ENCODE data around the gene DNASE1. TPM values are rescaled to one million over a fixed set of nuclear protein-coding genes. Genes with fewer than 3 reads are reported as not detected.
"Not testable (repeated sequence)": the region's sequence is repeated elsewhere in the genome, so short reads cannot be mapped to it uniquely, and the experiment has no call there.

The DNASE1 gene
- 10 to 100 TPM; 13.5 to 13.8 TPM for total RNA-seq

GRCh38 chr16:3654249-3654991, at the start of gene DNASE1:
TSS of gene DNASE1 (plus strand) at chr16:3654691. CDS start at chr16:3655374, 683 bp downstream.
- peak; percentile 74 for DNase-seq
- CTCF ChIA-PET, result interaction anchor here (0.6 to 1.5 kb wide), 6 partner anchors 11 to 126 kb away, joined by 3 to 4 read pairs (median 3); no protein-coding TSS in a partner anchor
- no peaks in the 10 kb centered on the region for H3K27me3 Mint-ChIP-seq (ENCODE audit: low read depth)
- H3K27ac Mint-ChIP-seq, result no peak within 1 kb of the TSS
- no peak within 1 kb of the TSS for H3K4me3 Mint-ChIP-seq
- H3K36me3 Mint-ChIP-seq (ENCODE audit: low read depth), result peaks cover 22% of the 10 kb centered on the region
- H3K4me1 Mint-ChIP-seq (ENCODE audit: low read depth), result peaks cover 4% of the 10 kb centered on the region
- H3K9me3 Mint-ChIP-seq, result no peaks in the 10 kb centered on the region
- intact Hi-C loops (cut with micrococcal nuclease), result no loop called here

- intact Hi-C loops (cut with micrococcal nuclease), result no loop called here
- Mint-ChIP-seq H3K4me3 (no peak overlapping the region), H3K9me3 (no peaks in the 10 kb centered on the region), H3K36me3 (ENCODE audit: low read depth) (peaks cover 30% of the 10 kb centered on the region), H3K27me3 (ENCODE audit: low read depth) (no peaks in the 10 kb centered on the region), H3K27ac (no peak overlapping the region), H3K4me1 (ENCODE audit: low read depth) (peaks cover 12% of the 10 kb centered on the region)
- DNase-seq, result no peak
- CTCF ChIA-PET, result no interaction called here
Observed at GRCh38 chr16:3606441-3606840, 48.0 kb upstream of the DNASE1 start.

- CTCF ChIA-PET, result no interaction called here
- peaks cover 16% of the 10 kb centered on the region for H3K4me1 Mint-ChIP-seq (ENCODE audit: low read depth)
Observed at GRCh38 chr16:3607161-3607560, 47.3 kb upstream of the DNASE1 start.

GRCh38 chr16:3607634-3608033, 46.9 kb upstream of the DNASE1 start:
- Mint-ChIP-seq H3K4me3 (no peak overlapping the region), H3K27me3 (ENCODE audit: low read depth) (no peaks in the 10 kb centered on the region), H3K27ac (no peak overlapping the region), H3K36me3 (ENCODE audit: low read depth) (peaks cover 25% of the 10 kb centered on the region), H3K9me3 (no peaks in the 10 kb centered on the region), H3K4me1 (ENCODE audit: low read depth) (peaks cover 17% of the 10 kb centered on the region)
- intact Hi-C loops (cut with micrococcal nuclease), result no loop called here
- no peak for DNase-seq
- CTCF ChIA-PET, result no interaction called here

More at GRCh38 chr16:3607161-3607560, 47.3 kb upstream of the DNASE1 start:
- Mint-ChIP-seq H3K27ac (no peak overlapping the region), H3K27me3 (ENCODE audit: low read depth) (no peaks in the 10 kb centered on the region), H3K9me3 (no peaks in the 10 kb centered on the region), H3K36me3 (ENCODE audit: low read depth) (peaks cover 28% of the 10 kb centered on the region), H3K4me3 (no peak overlapping the region)
- DNase-seq, result no peak
- intact Hi-C loops (cut with micrococcal nuclease), result no loop called here

- intact Hi-C loops (cut with micrococcal nuclease), result no loop called here
- CTCF ChIA-PET, result no interaction called here
- no peaks in the 10 kb centered on the region for H3K9me3 Mint-ChIP-seq
- peaks cover 22% of the 10 kb centered on the region for H3K4me1 Mint-ChIP-seq (ENCODE audit: low read depth)
- DNase-seq, result no peak
- no peak overlapping the region for H3K4me3 Mint-ChIP-seq
- no peaks in the 10 kb centered on the region for H3K27me3 Mint-ChIP-seq (ENCODE audit: low read depth)
- no peak overlapping the region for H3K27ac Mint-ChIP-seq
- H3K36me3 Mint-ChIP-seq (ENCODE audit: low read depth), result peaks cover 24% of the 10 kb centered on the region
Observed at GRCh38 chr16:3608069-3608468, 46.4 kb upstream of the DNASE1 start.

- H3K27me3 Mint-ChIP-seq (ENCODE audit: low read depth); intact Hi-C loops (cut with micrococcal nuclease); H3K9me3 Mint-ChIP-seq; H3K4me3 Mint-ChIP-seq; H3K27ac Mint-ChIP-seq; DNase-seq: not testable (repeated sequence)
- Mint-ChIP-seq H3K4me1 (ENCODE audit: low read depth) (peaks cover 27% of the 10 kb centered on the region), H3K36me3 (ENCODE audit: low read depth) (peaks cover 18% of the 10 kb centered on the region)
- CTCF ChIA-PET, result interaction anchor here (0.7 kb wide), 1 partner anchor 13 kb away, joined by 4 read pairs; no protein-coding TSS in a partner anchor
Observed at GRCh38 chr16:3608976-3609375, 45.5 kb upstream of the DNASE1 start.

GRCh38 chr16:3609895-3610697, 44.4 kb upstream of the DNASE1 start:
- H3K36me3 Mint-ChIP-seq (ENCODE audit: low read depth), result peaks cover 16% of the 10 kb centered on the region
- CTCF ChIA-PET, result interaction anchor here (0.5 to 0.9 kb wide), 2 partner anchors 85 to 291 kb away, joined by 3 to 6 read pairs; no protein-coding TSS in a partner anchor
- peaks cover 36% of the 10 kb centered on the region for H3K4me1 Mint-ChIP-seq (ENCODE audit: low read depth)
- DNase-seq, result peak; percentile 12
- intact Hi-C loops (cut with micrococcal nuclease), result loop anchor here (2.0 to 5.0 kb wide), 4 partner anchors 83 to 642 kb away; partner anchors contain the start of gene TRAP1
- peak overlapping the region; percentile 100 for H3K4me3 Mint-ChIP-seq
- H3K27ac Mint-ChIP-seq, result no peak overlapping the region
- H3K9me3 Mint-ChIP-seq, result no peaks in the 10 kb centered on the region
- H3K27me3 Mint-ChIP-seq (ENCODE audit: low read depth), result no peaks in the 10 kb centered on the region

GRCh38 chr16:3610698-3611145, 43.8 kb upstream of the DNASE1 start:
- H3K36me3 Mint-ChIP-seq (ENCODE audit: low read depth), result peaks cover 19% of the 10 kb centered on the region
- peak overlapping the region; percentile 74 for H3K27ac Mint-ChIP-seq
- intact Hi-C loops (cut with micrococcal nuclease), result loop anchor here (1.0 to 5.0 kb wide), 6 partner anchors 32 to 642 kb away; partner anchors contain the start of genes CREBBP and TRAP1
- H3K4me3 Mint-ChIP-seq, result peak overlapping the region; percentile 100
- DNase-seq, result no peak
- H3K27me3 Mint-ChIP-seq (ENCODE audit: low read depth), result no peaks in the 10 kb centered on the region
- peaks cover 41% of the 10 kb centered on the region for H3K4me1 Mint-ChIP-seq (ENCODE audit: low read depth)
- no peaks in the 10 kb centered on the region for H3K9me3 Mint-ChIP-seq
- CTCF ChIA-PET, result interaction anchor here (0.9 kb wide), 1 partner anchor 85 kb away, joined by 3 read pairs; no protein-coding TSS in a partner anchor

GRCh38 chr16:3611146-3611975, 43.1 kb upstream of the DNASE1 start, which contains the start of gene SLX4:
TSS of gene SLX4 (minus strand) at chr16:3611606. CDS start at chr16:3608964, 2,642 bp downstream.
- Mint-ChIP-seq H3K4me3 (peak within 1 kb of the TSS; percentile 100), H3K27ac (peak within 1 kb of the TSS; percentile 98), H3K36me3 (ENCODE audit: low read depth) (peaks cover 16% of the 10 kb centered on the region), H3K4me1 (ENCODE audit: low read depth) (peaks cover 43% of the 10 kb centered on the region), H3K9me3 (no peaks in the 10 kb centered on the region), H3K27me3 (ENCODE audit: low read depth) (no peaks in the 10 kb centered on the region)
- intact Hi-C loops (cut with micrococcal nuclease), result loop anchor here (1.0 to 5.0 kb wide), 6 partner anchors 33 to 641 kb away; partner anchors contain the start of genes CREBBP and TRAP1
- CTCF ChIA-PET, result interaction anchor here (1.0 kb wide), 1 partner anchor 46 kb away, joined by 3 read pairs; no protein-coding TSS in a partner anchor
- peak; percentile 89 for DNase-seq

GRCh38 chr16:3612510-3613466, 41.7 kb upstream of the DNASE1 start:
- CTCF ChIA-PET, result interaction anchor here (0.6 to 1.0 kb wide), 2 partner anchors 44 to 109 kb away, joined by 3 read pairs; no protein-coding TSS in a partner anchor
- Mint-ChIP-seq H3K36me3 (ENCODE audit: low read depth) (peaks cover 14% of the 10 kb centered on the region), H3K4me1 (ENCODE audit: low read depth) (peaks cover 47% of the 10 kb centered on the region), H3K27ac (no peak overlapping the region), H3K9me3 (no peaks in the 10 kb centered on the region), H3K4me3 (peak overlapping the region; percentile 100), H3K27me3 (ENCODE audit: low read depth) (no peaks in the 10 kb centered on the region)
- no peak for DNase-seq
- intact Hi-C loops (cut with micrococcal nuclease), result loop anchor here (5.0 kb wide), 2 partner anchors 105 to 640 kb away; partner anchors contain the start of gene TRAP1

- CTCF ChIA-PET, result no interaction called here
- Mint-ChIP-seq H3K4me1 (ENCODE audit: low read depth) (peaks cover 44% of the 10 kb centered on the region), H3K27ac (no peak overlapping the region), H3K9me3 (no peaks in the 10 kb centered on the region), H3K27me3 (ENCODE audit: low read depth) (no peaks in the 10 kb centered on the region), H3K36me3 (ENCODE audit: low read depth) (peaks cover 9% of the 10 kb centered on the region), H3K4me3 (no peak overlapping the region)
- no peak for DNase-seq
- intact Hi-C loops (cut with micrococcal nuclease), result no loop called here
Observed at GRCh38 chr16:3618769-3619141, 35.7 kb upstream of the DNASE1 start.
